Neural progenitor cell (in vitro differentiated cells): ENCODE results near the gene FKBP6. TPM values are rescaled to one million over a fixed set of nuclear protein-coding genes. Genes with fewer than 3 reads are reported as not detected.
"Not testable (repeated sequence)": the region's sequence is repeated elsewhere in the genome, so short reads cannot be mapped to it uniquely, and the experiment has no call there.

Experiments
- DNase-seq: peaks from one replicate; pipeline ENCODE4 v3.0.0-alpha.2; 2016; ENCODE audit warnings: low spot score
- H2AFZ ChIP-seq: fragments of 200-600 bp; sonication (generic); replicated peaks from 2 replicates; pipeline ENCODE4 v1.6.1; 2016; ENCODE audit warnings: antibody characterized with exemption
- H3F3A ChIP-seq: fragments of 200-600 bp; sonication (generic); 2 replicates; pipeline ENCODE4 v1.6.1; 2016; ENCODE audit warnings: antibody characterized with exemption, low read depth
- H3K27ac ChIP-seq: fragments of 200-600 bp; sonication (generic); 2 replicates; pipeline ENCODE4 v1.5.1; 2016; ENCODE audit warnings: mild to moderate bottlenecking
- H3K27me3 ChIP-seq: fragments of 200-600 bp; sonication (generic); 2 replicates; pipeline ENCODE4 v1.6.1; 2016; ENCODE audit warnings: mild to moderate bottlenecking, moderate library complexity
- H3K36me3 ChIP-seq: fragments of 200-600 bp; sonication (generic); 2 replicates; pipeline ENCODE4 v1.5.1; 2016
- H3K4me1 ChIP-seq: fragments of 200-600 bp; sonication (generic); 2 replicates; pipeline ENCODE4 v1.6.1; 2016; ENCODE audit warnings: mixed run types
- H3K4me2 ChIP-seq: fragments of 200-600 bp; sonication (generic); 2 replicates; pipeline ENCODE4 v1.6.1; 2016
- H3K4me3 ChIP-seq: fragments of 200-600 bp; sonication (generic); 2 replicates; pipeline ENCODE4 v1.5.1; 2016
- H3K79me2 ChIP-seq: fragments of 200-600 bp; sonication (generic); 2 replicates; pipeline ENCODE4 v1.6.1; 2016; ENCODE audit warnings: low read depth
- H3K9ac ChIP-seq: fragments of 200-600 bp; sonication (generic); 2 replicates; pipeline ENCODE4 v1.6.1; 2016
- H3K9me3 ChIP-seq: fragments of 200-600 bp; sonication (generic); 2 replicates; pipeline ENCODE4 v1.5.1; 2016; ENCODE audit warnings: low read depth
- H4K20me1 ChIP-seq: fragments of 200-600 bp; sonication (generic); 2 replicates; pipeline ENCODE4 v1.6.1; 2016; ENCODE audit warnings: low read depth
- H3K27ac Mint-ChIP-seq: 3 replicates; pipeline ENCODE4 v1.8.0; 2021; ENCODE audit warnings: mixed read lengths
- H3K27me3 Mint-ChIP-seq: 2 replicates; pipeline ENCODE4 v1.8.0; 2022; ENCODE audit warnings: low read depth, mild to moderate bottlenecking, inconsistent platforms, moderate library complexity, mixed read lengths; ENCODE audit not compliant: insufficient read depth
- H3K36me3 Mint-ChIP-seq: 3 replicates; pipeline ENCODE4 v1.8.0; 2021; ENCODE audit warnings: mixed read lengths
- H3K4me1 Mint-ChIP-seq: 3 replicates; pipeline ENCODE4 v1.8.0; 2021; ENCODE audit warnings: mixed read lengths
- H3K4me3 Mint-ChIP-seq: 3 replicates; pipeline ENCODE4 v1.8.0; 2021; ENCODE audit warnings: mild to moderate bottlenecking, moderate library complexity, mixed read lengths
- H3K9me3 Mint-ChIP-seq: 3 replicates; pipeline ENCODE4 v1.8.0; 2020; ENCODE audit warnings: mixed read lengths
- CTCF ChIP-seq: fragments of 200-600 bp; sonication (generic); IDR thresholded peaks from 2 replicates; pipeline ENCODE4 v1.5.1; 2017; ENCODE audit warnings: antibody characterized with exemption, mild to moderate bottlenecking
- EZH2 ChIP-seq: fragments of 200-600 bp; sonication (generic); IDR thresholded peaks from 2 replicates; pipeline ENCODE4 v1.6.1; 2017; ENCODE audit warnings: antibody characterized with exemption, mild to moderate bottlenecking, moderate library complexity
- EZH2phosphoT487 ChIP-seq: fragments of 200-600 bp; sonication (generic); IDR thresholded peaks from 2 replicates; pipeline ENCODE4 v1.6.1; 2017; ENCODE audit warnings: antibody characterized with exemption
- total RNA-seq: library from RNA; depleted of rRNA; stranded (reverse); fragments of >200 nt; gene quantifications from 2 replicates; pipeline ENCODE4 v1.2.3, GENCODE V29; 2015; ENCODE audit warnings: low replicate concordance

FKBP6 gene
- total RNA-seq, 1 donor from 2014 or later, result not detected

GRCh38 chr7:73369009-73369408 lies 41.0 kb downstream of the FKBP6 start:
- Histone ChIP-seq H3K9me3 (no peaks in the 10 kb centered on the region), H3K79me2 (no peaks in the 10 kb centered on the region)

GRCh38 chr7:73369622-73370021 lies 41.7 kb downstream of the FKBP6 start:
- no peak for DNase-seq
- Mint-ChIP-seq H3K27me3 (peaks cover 7% of the 10 kb centered on the region), H3K9me3 (no peaks in the 10 kb centered on the region), H3K36me3 (no peaks in the 10 kb centered on the region), H3K4me1 (peaks cover 15% of the 10 kb centered on the region), H3K4me3 (no peak overlapping the region), H3K27ac (peak overlapping the region; percentile 1)
- H4K20me1 ChIP-seq, result no peaks in the 10 kb centered on the region
- H3K79me2 ChIP-seq, result no peaks in the 10 kb centered on the region
- no peak overlapping the region for H3K4me3 ChIP-seq
- no peak overlapping the region for H3K4me2 ChIP-seq
- H2AFZ ChIP-seq, result no peak overlapping the region
- H3K9me3 ChIP-seq, result no peaks in the 10 kb centered on the region
- no peaks in the 10 kb centered on the region for H3K4me1 ChIP-seq
- H3K36me3 ChIP-seq, result no peaks in the 10 kb centered on the region
- TF ChIP-seq CTCF, result no peak
- TF ChIP-seq EZH2phosphoT487, result no peak
- no peak for TF ChIP-seq EZH2
- no peak overlapping the region for H3K9ac ChIP-seq
- no peaks in the 10 kb centered on the region for H3F3A ChIP-seq
- no peaks in the 10 kb centered on the region for H3K27me3 ChIP-seq
- no peak overlapping the region for H3K27ac ChIP-seq

More at GRCh38 chr7:73369009-73369408, 41.0 kb downstream of the FKBP6 start:
- H3K36me3 ChIP-seq, result no peaks in the 10 kb centered on the region
- H4K20me1 ChIP-seq, result no peaks in the 10 kb centered on the region
- no peaks in the 10 kb centered on the region for H3K27me3 ChIP-seq
- H3K4me3 Mint-ChIP-seq, result no peak overlapping the region
- TF ChIP-seq EZH2phosphoT487 (no peak), CTCF (no peak), EZH2 (no peak)
- no peak overlapping the region for H3K4me3 ChIP-seq
- no peak overlapping the region for H3K27ac ChIP-seq
- H3K9me3 Mint-ChIP-seq, result no peaks in the 10 kb centered on the region
- H2AFZ ChIP-seq, result no peak overlapping the region
- H3K27me3 Mint-ChIP-seq, result peaks cover 7% of the 10 kb centered on the region
- no peak overlapping the region for H3K9ac ChIP-seq
- no peaks in the 10 kb centered on the region for H3F3A ChIP-seq
- DNase-seq, result no peak
- no peaks in the 10 kb centered on the region for H3K4me1 ChIP-seq
- no peak overlapping the region for H3K27ac Mint-ChIP-seq
- H3K36me3 Mint-ChIP-seq, result no peaks in the 10 kb centered on the region
- no peak overlapping the region for H3K4me2 ChIP-seq
- H3K4me1 Mint-ChIP-seq, result peaks cover 15% of the 10 kb centered on the region

- Mint-ChIP-seq H3K4me1 (no peaks in the 10 kb centered on the region), H3K36me3 (no peaks in the 10 kb centered on the region), H3K27ac (no peak overlapping the region), H3K27me3 (peaks cover 7% of the 10 kb centered on the region), H3K9me3 (no peaks in the 10 kb centered on the region), H3K4me3 (no peak overlapping the region)
- Histone ChIP-seq H4K20me1 (no peaks in the 10 kb centered on the region), H3K4me3 (no peak overlapping the region), H3K79me2 (no peaks in the 10 kb centered on the region), H3K4me1 (no peaks in the 10 kb centered on the region), H3K36me3 (no peaks in the 10 kb centered on the region), H3K27me3 (no peaks in the 10 kb centered on the region), H3K4me2 (no peak overlapping the region), H3K9me3 (no peaks in the 10 kb centered on the region), H3K27ac (no peak overlapping the region), H3K9ac (no peak overlapping the region), H3F3A (no peaks in the 10 kb centered on the region), H2AFZ (no peak overlapping the region)
- TF ChIP-seq EZH2phosphoT487 (no peak), EZH2 (no peak), CTCF (no peak)
- no peak for DNase-seq
Measured at GRCh38 chr7:73373741-73374140, 45.8 kb downstream of the FKBP6 start.

- H2AFZ ChIP-seq, H3K4me3 ChIP-seq, H3F3A ChIP-seq, H3K9me3 ChIP-seq, H3K27ac ChIP-seq, H3K9me3 Mint-ChIP-seq, H3K27me3 Mint-ChIP-seq, H3K36me3 Mint-ChIP-seq, H3K27me3 ChIP-seq, H3K9ac ChIP-seq, H3K4me1 ChIP-seq, H3K36me3 ChIP-seq, H3K4me1 Mint-ChIP-seq, DNase-seq, H3K4me3 Mint-ChIP-seq, H3K79me2 ChIP-seq, H4K20me1 ChIP-seq, H3K4me2 ChIP-seq: not testable (repeated sequence)
- peak overlapping the region; percentile 33 for H3K27ac Mint-ChIP-seq
Measured at GRCh38 chr7:73376262-73376661, 48.3 kb downstream of the FKBP6 start.
